HG03565 (cell line): Measurements from ENCODE around the gene SCGB3A1.

Source experiments
- ATAC-seq: cut with Tn5 transposase; IDR thresholded peaks from one replicate; pipeline ENCODE4 v1.9.1; 2021; ENCODE audit warnings: mild to moderate bottlenecking, moderate library complexity; ENCODE audit not compliant: unreplicated experiment

Gene SCGB3A1

GRCh38 chr5:180625791-180626660 lies 34.7 kb upstream of the SCGB3A1 start:
- no peak for ATAC-seq

DNA sequence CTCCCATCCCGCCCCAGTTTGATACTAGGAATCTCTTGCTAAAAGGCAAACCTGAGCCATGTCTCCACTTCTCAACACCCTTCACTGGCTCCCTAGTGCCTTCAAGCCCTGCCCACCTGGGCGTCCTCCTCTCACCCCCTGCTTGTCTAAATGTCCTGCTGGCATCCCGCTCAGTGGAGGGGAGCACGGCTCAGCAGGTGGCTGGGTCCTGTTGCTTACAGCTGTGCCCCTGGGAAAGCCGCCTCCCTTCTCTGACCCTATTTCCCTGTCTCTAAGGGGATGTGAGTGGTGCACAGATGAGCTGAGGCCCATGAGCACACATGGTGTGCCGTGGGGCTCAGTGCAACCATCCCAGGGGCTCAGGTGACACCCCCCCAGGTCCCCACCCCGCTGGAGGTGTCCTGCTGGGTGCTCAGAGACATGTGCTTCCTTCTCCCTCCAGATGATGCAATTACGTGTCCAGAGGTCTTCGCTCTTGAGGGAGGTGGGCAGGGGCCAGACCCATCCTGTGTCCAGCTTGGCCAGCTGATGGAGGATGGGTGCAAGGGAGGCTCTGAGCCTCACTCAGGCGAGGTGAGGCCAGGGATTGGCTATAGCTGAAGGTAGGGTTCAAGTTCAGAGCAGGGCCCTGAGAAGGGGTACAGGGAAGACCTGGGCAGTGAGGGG lies 34.0 kb upstream of the SCGB3A1 start:
- no peak for ATAC-seq

- ATAC-seq = no peak
Observed at GRCh38 chr5:180624587-180624986, 33.3 kb upstream of the SCGB3A1 start.

- ATAC-seq = no peak
Observed at GRCh38 chr5:180623844-180624243, 32.5 kb upstream of the SCGB3A1 start.

DNA sequence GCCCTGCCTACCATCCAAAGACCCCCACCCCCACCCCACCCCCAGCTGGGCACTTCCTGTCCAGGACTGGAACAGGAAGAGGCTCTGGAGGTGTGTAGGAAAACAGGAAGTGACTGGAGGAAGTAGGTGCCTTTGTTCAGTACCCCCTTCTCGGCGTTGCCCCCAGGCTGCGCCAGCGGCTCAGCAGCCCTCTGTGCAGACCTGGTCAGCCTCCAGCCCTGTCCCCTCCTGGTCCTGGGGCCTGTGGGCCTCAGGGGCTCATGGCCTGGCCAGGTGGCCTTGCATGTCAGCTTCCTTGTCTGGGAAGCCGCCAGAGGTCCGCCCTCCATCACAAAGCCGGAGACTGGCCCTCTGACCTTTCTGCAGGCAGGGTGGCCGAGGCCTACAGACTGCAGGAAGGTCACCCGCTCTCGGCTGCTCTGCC lies 32.1 kb upstream of the SCGB3A1 start:
- no peak for ATAC-seq

GRCh38 chr5:180622910-180623309 lies 31.6 kb upstream of the SCGB3A1 start:
- ATAC-seq = no peak

DNA sequence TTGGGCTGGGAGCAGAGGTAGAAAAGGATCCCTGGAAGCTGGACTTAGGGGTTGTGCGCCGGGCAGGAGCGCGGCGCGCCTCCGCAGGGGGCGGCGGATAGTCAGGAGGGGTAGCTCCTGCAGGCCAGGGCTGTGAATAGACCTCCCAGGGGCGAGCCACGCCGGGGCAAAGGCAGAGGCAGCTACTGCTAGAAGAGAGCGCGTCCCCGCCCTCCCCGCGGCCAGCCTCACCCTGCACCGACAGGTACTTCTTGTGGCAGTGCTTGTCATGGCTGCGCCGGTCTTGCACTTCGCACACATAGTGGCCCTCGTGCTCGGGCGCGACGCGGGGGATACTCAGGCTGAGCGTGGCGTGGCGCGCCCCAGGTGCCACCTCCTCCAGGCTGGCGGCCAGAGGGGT lies 30.0 kb upstream of the SCGB3A1 start:
- ATAC-seq = no peak

DNA sequence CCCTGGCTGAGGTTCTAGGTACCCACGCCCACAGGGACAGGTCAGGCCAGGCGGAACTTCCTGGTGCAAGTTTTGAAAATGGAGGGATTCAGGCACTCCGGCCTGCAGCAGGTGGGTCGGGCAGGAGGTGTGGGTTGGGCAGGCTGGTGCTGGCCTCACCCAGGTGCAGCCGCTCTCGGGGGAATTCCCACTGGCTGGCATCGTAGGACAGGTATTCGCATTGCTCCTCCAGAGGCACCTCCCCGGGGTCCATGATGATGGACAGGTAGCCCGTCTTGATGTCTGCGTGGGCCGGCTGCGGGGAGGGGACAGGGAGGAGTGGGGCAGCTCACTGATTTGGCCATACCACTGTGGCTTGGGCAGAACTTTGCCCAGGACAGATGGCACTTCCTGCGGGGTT lies 28.7 kb upstream of the SCGB3A1 start:
- ATAC-seq = no peak

- no peak for ATAC-seq
Observed at GRCh38 chr5:180619563-180619915, 28.2 kb upstream of the SCGB3A1 start.

DNA sequence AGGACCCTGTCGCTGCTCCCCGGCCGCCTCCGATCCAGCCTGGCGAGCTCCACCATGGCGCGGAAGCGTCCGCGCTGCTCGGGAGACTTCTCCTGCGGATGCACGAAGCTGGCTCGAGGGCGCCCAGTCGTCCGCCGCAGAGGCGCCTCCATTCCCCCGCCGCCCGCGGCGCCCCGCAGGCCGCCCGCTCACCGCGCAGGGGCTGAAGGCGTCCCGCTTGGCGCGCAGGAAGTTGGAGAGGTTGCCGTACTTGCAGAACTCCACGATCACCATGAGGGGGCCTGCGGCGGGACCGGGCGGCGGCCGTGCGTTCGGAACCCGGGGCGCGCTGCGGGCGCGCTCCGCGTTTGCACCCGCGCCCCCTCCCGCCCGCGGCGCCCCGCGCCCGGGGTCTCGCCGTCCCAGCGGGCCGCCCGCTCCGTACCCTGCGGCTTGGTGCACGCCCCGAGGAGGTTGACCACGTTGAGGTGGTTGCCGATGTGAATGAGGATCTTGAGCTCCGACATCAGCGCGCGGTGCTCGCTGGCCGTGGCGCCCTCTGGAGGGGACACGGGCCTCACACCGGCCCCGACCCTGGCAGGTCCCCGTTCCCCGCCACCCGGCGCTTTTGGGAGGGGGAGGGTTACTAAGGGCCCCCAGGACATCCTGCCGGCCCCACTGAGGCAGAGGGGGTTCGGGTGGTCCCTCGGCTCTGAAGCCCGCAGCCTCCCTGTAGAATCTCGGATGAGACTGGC lies 27.7 kb upstream of the SCGB3A1 start:
- ATAC-seq = no peak

- no peak for ATAC-seq
Observed at GRCh38 chr5:180618487-180618828, 27.2 kb upstream of the SCGB3A1 start.

DNA sequence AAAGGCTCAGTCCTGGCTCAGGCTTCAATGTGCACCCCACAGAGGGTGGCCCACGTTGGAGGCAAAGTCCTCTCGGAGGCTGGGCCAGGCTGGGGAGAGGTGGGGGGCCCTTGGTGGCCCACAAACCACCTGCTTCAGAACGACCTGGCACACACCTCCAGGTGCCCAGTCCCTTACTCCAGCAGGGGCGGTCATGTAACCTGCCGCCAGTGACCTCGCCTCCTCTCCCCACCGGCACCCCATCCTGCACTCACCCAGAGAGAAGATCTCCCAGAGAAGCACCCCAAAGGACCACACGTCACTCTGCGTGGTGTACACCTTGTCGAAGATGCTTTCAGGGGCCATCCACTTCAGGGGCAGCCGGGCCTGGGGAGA lies 22.5 kb upstream of the SCGB3A1 start:
- no peak for ATAC-seq

- no peak for ATAC-seq
Observed at GRCh38 chr5:180613188-180613813, 22.0 kb upstream of the SCGB3A1 start.

DNA sequence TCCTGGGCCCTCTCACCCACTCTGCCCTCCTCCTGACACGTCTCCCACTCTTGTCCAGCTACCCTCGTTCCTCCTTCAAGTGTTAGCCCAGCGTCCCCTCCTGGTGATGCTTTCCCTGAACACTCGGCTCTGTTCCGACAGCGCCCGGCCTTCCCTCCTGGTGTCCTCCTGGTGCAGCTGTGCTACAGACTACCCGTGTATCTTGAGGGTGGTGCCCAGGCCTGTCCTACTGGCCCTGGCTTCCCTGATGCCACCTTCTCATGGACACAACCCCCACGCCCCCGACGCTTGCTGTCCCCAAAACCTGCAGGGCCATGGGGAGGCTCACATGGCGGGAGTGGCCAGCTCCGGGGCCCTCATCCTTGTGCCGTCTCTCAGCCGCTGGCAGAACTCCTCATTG lies 21.4 kb upstream of the SCGB3A1 start:
- no peak for ATAC-seq

- no peak for ATAC-seq
Observed at GRCh38 chr5:180611140-180611850, 20.0 kb upstream of the SCGB3A1 start.

GRCh38 chr5:180609817-180610550 lies 18.7 kb upstream of the SCGB3A1 start:
- ATAC-seq = no peak

- no peak for ATAC-seq
Observed at GRCh38 chr5:180609386-180609785, 18.1 kb upstream of the SCGB3A1 start.

- no peak for ATAC-seq
Observed at GRCh38 chr5:180608572-180609310, 17.4 kb upstream of the SCGB3A1 start.

DNA sequence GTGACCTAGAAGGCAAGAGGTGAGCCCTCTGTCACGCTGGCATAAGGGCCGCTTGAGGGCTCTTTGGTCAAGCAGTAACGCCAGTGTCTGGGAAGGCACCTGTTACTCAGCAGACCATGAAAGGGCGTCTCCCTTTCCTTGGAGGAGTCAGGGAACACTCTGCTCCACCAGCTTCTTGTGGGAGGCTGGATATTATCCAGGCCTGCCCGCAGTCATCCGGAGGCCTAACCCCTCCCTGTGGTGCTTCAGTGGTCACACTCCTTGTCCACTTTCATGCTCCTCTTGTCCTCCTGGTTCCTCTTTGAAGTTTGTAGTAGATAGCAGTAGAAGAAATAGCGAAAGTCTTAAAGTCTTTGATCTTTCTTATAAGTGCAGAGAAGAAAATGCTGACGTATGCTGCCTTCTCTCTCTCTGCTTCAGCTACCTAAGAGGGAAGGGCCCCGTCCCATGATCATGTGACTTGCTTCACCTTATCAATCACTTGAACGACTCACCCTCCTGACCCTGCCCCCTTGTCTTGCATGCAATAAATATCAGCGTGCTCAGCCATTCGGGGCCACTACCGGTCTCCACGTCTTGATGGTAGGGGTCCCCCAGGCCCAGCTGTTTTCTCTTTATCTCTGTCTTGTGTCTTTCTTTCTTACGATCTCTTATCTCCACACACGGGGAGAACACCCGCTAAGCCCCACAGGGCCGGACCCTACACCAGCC lies 16.7 kb upstream of the SCGB3A1 start:
- ATAC-seq = no peak
